Activated T-cell treated with anti-CD3 and anti-CD28 coated beads, Interleukin-2, amount 50 U/mL, for 1 hour (primary cell): ENCODE results near the gene OGFOD2.

ENCODE experiments used
- DNase-seq: peaks from one replicate; pipeline ENCODE4 v3.0.0-alpha.2; 2020

OGFOD2 gene

DNA sequence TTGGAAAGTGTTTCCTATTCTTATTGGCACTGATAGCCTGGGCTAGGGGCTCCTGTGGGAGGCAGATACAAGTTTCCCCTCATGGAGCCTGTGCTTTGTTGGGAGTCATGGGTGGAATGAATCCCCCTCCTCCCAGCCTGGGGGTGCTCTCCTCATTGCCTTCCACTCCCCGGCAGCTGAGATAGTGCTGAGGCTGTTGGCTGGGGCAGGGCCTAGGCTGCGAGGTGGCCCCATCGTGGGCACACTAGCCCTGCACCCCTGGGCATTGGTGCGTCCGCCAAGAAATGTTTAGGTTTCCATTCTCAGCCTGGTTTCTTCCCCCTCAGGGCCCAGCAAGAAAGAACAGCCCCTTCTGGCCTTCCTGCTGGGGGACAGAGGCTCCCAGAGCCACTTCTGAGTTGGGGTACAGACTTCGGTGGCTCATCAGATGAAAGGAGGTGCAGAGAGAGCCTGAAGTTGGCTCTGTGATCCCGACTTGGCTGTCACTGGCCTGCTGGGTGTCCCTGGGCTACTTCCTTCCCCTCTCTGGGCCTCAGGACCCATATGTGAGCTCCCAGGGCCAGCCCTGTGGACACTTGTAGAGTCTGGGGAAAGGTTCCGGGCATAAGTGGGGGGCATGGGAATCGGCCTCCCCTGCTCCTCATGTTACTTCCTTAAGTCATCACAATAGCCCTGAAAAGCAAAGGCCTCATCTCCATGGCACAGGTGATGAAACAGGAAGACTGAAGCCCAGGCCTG is 2.8 kb downstream of the OGFOD2 start:
- DNase-seq, result no peak

GRCh38 chr12:122978507-122978955 is 3.5 kb downstream of the OGFOD2 start:
- peak; percentile 15 for DNase-seq

DNA sequence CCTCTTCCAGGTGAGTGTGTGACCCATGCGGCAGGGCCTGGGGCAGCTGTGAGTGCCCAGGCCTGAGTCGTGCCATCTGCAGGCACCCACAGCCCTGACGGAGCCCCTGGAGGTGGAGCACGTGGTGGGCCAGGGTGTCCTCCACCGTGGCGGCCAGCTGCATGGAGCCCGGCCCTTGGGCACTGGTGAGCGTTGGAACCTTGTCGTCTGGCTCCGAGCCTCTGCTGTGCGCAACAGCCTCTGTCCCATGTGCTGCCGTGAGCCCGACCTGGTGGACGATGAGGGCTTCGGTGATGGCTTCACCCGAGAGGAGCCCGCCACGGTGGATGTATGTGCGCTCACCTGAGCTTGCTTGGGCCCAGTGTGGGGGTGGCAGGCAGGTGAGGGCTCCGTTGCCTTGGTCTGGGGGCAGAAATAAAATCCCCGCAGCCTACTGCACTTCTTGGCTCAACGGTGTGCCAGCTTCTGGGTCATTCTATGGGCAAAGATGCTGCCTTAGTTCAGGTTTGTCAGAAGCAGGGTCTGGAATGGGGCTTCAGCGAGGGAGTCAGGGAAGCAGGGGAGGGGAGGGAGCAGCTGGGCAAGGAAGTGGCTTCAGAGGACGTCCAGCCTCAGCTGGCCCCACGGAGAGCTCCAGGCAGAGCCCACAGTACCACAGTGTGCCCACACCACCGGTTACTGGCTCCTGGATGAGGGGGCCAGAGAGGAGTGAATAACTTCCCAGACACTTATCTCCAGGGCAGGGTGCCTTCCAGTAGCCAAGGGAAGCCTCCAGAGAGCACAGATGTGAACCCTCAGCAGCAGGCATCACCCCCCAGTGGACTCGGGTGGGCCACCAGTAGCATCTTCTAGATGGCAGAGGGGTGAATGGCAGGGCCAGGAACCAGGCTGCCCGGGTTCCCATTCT is 4.2 kb downstream of the OGFOD2 start:
- DNase-seq, result peak; percentile 22

DNA sequence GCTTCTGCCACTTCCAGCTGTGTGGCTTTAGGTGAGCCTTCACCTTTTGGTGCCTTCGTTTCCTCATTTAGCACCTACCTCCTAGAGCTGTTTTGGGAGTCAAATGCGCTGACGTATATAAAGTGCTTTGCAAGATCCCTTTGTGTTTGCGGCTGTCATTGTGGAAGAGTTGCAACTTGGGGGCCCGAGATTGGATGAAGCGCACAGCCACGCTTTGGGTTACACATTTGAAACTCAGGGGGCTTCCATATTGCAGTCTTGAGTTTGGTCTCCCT is 4.8 kb downstream of the OGFOD2 start:
- peak; percentile 18 for DNase-seq

GRCh38 chr12:122980183-122981035 is 5.4 kb downstream of the OGFOD2 start, which contains the start of gene ARL6IP4:
Gene ARL6IP4, plus strand, starts transcription at chr12:122980681. Its CDS starts 459 bp downstream, at chr12:122981140.
- DNase-seq, result peak; percentile 75

DNA sequence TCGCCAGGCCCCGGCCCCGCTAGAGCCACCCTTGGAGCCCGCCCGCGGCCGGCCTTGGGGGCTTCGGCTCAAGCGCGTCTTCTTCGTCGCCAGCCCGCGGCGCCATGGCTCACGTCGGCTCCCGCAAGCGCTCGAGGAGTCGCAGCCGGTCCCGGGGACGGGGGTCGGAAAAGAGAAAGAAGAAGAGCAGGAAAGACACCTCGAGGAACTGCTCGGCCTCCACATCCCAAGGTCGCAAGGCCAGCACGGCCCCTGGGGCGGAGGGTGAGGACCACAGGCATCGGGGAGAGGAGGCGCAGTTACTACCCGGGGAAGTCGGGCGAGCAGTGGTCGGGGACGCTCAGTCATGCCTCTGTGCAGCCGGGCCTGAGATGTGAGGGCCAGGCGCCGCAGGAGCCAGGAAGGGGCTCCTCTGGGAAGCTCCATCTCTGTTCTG is 6.0 kb downstream of the OGFOD2 start:
- DNase-seq, result no peak

- DNase-seq, result no peak
Observed at GRCh38 chr12:122981587-122982476, 6.8 kb downstream of the OGFOD2 start.

GRCh38 chr12:122982477-122982815 is 7.4 kb downstream of the OGFOD2 start:
- DNase-seq, result no peak

- no peak for DNase-seq
Observed at GRCh38 chr12:122982963-122983788, 8.1 kb downstream of the OGFOD2 start.

GRCh38 chr12:122983789-122984515 is 8.9 kb downstream of the OGFOD2 start:
- no peak for DNase-seq

GRCh38 chr12:122984612-122985337 is 9.7 kb downstream of the OGFOD2 start:
- no peak for DNase-seq

DNA sequence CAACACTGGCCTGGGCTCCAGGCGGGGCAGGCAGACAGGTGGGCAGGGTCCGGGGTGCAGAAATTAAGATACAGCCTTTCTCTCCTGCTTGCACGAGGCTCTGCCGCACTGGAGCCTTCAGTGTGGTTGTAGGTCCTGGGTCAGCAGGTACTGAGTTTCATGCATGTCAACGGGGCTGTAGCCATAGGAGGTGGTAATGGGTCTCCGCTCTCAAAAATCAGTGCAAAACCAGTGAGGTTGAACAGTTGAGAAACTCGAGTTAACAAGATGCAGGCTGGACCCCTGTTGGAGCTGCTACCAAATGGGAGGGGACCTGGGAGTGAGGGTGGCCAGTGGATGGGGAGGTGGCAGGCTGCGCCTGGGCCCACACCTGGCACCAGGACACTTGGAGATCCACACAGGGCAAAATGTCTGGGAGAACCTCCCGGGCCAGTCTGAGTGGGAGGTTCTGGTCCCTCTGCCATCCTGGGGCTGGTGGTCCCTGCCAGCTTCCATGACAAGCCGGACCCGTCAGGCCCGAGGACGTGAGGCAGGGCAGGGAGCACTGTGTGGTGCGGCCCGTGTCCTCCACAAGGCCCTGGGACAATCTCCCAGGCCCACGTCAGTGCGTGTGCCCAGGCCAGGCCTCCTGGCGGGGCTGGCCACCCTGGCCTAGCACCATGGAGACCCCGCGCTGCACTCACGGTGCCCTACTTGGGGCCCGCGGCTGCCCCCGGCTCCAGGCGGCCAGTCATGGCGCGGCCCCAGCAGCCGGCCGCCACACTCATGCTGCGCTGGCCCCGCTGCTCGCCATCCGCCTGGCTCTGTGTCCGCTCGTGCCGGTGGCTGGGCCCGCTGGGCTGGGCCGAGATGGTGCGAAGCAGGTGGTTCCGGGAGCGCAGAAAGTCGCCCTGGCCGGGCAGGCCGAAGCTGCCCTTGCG is 10.6 kb downstream of the OGFOD2 start:
- no peak for DNase-seq

DNA sequence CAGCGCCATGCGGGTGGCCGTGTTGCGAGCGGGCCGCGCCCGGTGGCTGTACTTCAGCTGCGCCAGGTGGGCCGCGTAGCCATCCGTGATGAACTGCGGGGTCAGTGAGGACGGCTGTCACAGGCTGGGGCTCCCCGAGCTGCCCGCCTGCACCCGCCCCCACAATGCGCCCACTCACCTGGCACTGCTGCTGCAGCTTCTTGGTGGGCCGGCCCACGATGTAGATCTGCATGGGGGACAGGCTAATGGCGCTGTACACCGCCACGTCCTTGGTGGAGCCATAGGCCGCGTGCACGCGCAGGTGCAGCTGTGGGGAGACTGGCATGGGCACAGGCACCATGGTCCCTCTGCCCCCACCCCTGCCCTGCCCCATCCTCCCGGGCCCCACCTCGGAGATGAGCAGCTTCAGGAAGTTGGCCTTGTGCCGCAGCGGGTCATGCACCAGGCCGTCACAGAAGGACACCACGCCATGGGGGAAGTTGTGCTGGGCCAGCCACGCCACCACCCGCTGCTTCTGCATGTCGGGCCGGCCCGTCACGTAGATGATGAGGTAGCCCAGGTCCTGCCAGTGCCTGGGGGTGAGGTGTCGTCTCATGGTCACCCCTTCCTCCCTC is 11.3 kb downstream of the OGFOD2 start:
- DNase-seq, result no peak

DNA sequence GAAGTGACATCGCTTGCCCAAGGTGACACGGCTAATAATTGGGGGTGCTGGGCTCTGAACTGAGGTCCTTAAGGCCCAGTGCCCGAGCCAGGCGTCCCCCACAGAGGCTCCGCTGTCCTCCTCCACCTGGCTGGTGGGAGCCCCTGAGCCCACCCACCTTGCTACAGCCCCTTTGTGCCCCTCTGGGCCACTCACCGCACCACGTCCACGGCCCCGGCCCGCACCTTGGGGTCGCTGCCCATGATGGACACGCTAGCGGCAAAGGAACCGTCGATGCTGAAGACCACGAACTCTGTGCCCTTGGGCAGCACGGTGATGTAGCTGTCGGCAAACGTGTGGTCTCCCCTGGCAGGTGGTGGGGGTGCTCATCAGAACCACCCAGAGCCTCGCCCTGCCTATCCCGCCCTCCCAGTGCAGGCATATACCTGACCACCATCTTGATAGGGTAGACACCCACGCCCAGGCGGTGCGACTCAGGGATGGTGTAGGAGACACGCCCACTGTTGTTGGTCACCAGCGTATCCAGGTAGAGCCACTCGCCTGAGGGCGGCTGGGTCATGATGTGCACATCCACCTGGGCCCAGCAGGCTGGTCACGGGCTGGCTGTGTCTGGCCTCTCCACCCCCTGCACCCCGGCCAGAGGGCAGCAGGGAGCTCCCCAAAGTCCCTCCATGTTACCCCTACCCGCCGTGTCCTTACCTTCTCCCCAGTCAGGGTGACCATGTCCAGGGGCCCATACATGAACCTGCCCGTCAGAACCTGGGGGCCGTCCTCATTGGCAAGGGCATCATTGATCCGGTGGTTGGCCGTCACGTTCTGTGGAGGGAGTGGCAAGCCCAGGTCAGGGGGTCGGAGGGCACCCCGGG is 12.3 kb downstream of the OGFOD2 start:
- no peak for DNase-seq

GRCh38 chr12:122988036-122988435 is 13.0 kb downstream of the OGFOD2 start:
- no peak for DNase-seq

DNA sequence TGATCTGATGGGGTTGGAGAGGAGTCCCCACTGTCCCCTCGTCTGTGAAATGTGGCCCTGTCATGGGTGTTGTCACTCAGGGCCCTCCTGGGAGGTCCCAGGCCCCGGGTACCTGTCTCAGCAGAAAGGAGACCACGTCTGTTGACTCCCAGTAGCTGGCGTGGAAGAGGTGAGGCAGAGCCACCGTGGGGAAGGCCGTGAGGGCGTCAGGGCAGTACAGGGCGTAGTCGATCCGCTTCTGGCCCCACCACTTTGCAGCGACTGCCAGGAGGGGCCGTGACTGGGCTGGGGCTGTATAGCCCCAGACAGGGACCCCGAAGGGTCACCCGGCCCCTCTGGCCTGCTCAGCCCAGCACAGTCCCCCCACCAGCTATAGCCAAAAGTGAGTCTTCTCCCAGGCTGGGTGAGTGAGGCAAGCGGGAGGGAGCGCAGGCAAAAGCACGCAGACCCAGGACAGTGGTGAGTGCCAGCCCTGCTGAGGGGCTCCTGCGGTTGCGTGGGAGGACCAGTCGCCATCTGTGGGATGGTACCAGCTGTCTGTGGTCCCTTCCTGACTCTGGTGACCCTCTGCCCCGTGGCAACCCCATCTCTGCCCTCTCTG is 13.7 kb downstream of the OGFOD2 start:
- DNase-seq, result no peak
